HEK293T (cell line): ENCODE results near the gene NCMAP.

Source experiments
- ARNT ChIP-seq: fragments of 450-650 bp; IDR thresholded peaks from 2 replicates; pipeline ENCODE4 v1.6.1; 2017; ENCODE audit warnings: mild to moderate bottlenecking
- BHLHE40 ChIP-seq: fragments of 450-650 bp; IDR thresholded peaks from 2 replicates; pipeline ENCODE4 v1.6.1; 2016; ENCODE audit warnings: mild to moderate bottlenecking, moderate library complexity, borderline replicate concordance
- CTBP1 ChIP-seq: fragments of 450-650 bp; IDR thresholded peaks from 2 replicates; pipeline ENCODE4 v1.6.1; 2016; ENCODE audit warnings: borderline replicate concordance
- FOXK2 ChIP-seq: fragments of 450-650 bp; IDR thresholded peaks from 2 replicates; pipeline ENCODE4 v1.6.1; 2016; ENCODE audit warnings: mild to moderate bottlenecking
- FOXM1 ChIP-seq: fragments of 450-650 bp; IDR thresholded peaks from 2 replicates; pipeline ENCODE4 v1.6.1; 2017; ENCODE audit warnings: mild to moderate bottlenecking, borderline replicate concordance
- NFRKB ChIP-seq: fragments of 450-650 bp; IDR thresholded peaks from 2 replicates; pipeline ENCODE4 v1.6.1; 2016; ENCODE audit warnings: mild to moderate bottlenecking, moderate library complexity
- SP1 ChIP-seq: fragments of 450-650 bp; IDR thresholded peaks from 2 replicates; pipeline ENCODE4 v1.6.1; 2017
- SUZ12 ChIP-seq: fragments of 450-650 bp; IDR thresholded peaks from 2 replicates; pipeline ENCODE4 v1.6.1; 2016; ENCODE audit warnings: mild to moderate bottlenecking
- TARDBP ChIP-seq: fragments of 450-650 bp; IDR thresholded peaks from 2 replicates; pipeline ENCODE4 v1.6.1; 2016
- ZNF384 ChIP-seq: fragments of 450-650 bp; IDR thresholded peaks from 2 replicates; pipeline ENCODE4 v1.6.1; 2016

- TF ChIP-seq BHLHE40 (no peak), ZNF384 (no peak), SUZ12 (no peak), SP1 (no peak), FOXK2 (no peak), NFRKB (no peak), ARNT (no peak), FOXM1 (no peak), CTBP1 (no peak), TARDBP (no peak)
These were observed 14.8 kb upstream of the NCMAP start for GRCh38 chr1:24540906-24541710.
